Keratinocyte (primary cell): ENCODE results near the gene DDR2.

Experiments
- EZH2 ChIP-seq: IDR thresholded peaks from one replicate; pipeline ENCODE4 v1.6.1; 2012; ENCODE audit warnings: inconsistent platforms, mild to moderate bottlenecking, low read length, moderate library complexity
- TF ChIP-seq, protein P1 (sequence below), 3 experiments: IDR thresholded peaks in 1 of 3; conservative IDR thresholded peaks in 1 of 3; optimal IDR thresholded peaks in 1 of 3; 2 replicates in 2 of 3; 3 replicates in 1 of 3; pipeline versions ENCODE3 to v1.5.1; 2011; ENCODE audit warnings: low read length in 3 of 3, mild to moderate bottlenecking in 3 of 3, moderate library complexity in 2 of 3, control low read depth in 1 of 3, inconsistent platforms in 1 of 3; ENCODE audit not compliant: insufficient read depth in 2 of 3; ENCODE audit errors: extremely low read depth in 1 of 3

DNA sequence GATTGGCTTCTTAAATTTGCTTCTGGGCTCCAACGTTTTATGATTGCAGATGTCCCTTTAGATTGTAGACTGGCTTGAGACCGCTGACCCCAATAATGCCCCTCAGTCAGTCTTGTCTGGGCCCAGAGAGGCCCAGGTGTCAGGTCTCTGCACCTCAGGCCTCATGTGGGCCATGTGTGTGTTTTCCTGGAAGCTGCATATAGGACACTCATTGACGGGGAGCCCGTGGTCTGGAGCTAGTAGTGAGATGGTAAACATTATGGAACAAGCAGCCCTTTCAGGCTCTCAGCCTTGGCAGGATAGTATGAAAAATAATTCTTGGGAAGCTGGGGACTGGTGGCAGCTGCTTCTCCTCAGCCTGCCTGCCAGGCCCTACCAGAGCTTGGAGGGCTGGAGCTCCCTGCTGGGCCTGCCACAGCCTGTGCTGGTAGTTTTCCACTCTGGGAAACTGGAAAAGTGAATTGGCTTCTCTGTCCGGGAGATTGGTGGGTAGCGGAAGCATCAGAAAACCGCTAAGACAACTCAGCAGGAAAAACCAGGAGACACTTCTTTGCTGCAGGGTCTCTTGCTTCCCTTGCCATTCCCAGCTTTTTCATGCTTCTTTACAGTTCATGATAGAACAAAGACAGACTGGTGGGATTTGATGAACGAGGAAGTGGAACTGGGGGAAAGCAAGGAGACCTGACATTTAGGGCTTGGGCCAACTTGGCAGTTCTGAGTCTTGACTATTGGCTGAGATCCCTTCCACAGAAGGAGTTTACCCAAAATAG lies 100.5 kb downstream of the DDR2 start:
- TF ChIP-seq, protein P1, sequence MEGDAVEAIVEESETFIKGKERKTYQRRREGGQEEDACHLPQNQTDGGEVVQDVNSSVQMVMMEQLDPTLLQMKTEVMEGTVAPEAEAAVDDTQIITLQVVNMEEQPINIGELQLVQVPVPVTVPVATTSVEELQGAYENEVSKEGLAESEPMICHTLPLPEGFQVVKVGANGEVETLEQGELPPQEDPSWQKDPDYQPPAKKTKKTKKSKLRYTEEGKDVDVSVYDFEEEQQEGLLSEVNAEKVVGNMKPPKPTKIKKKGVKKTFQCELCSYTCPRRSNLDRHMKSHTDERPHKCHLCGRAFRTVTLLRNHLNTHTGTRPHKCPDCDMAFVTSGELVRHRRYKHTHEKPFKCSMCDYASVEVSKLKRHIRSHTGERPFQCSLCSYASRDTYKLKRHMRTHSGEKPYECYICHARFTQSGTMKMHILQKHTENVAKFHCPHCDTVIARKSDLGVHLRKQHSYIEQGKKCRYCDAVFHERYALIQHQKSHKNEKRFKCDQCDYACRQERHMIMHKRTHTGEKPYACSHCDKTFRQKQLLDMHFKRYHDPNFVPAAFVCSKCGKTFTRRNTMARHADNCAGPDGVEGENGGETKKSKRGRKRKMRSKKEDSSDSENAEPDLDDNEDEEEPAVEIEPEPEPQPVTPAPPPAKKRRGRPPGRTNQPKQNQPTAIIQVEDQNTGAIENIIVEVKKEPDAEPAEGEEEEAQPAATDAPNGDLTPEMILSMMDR (optimal IDR thresholded peaks at IDR 0.05 in 1 of 3, IDR thresholded peaks at IDR 0.05 in 1 of 3, conservative IDR thresholded peaks at IDR 0.05 in 1 of 3; ENCODE audit: extremely low read depth in 1 of 3, insufficient read depth in 2 of 3, low read length in 3 of 3), result no peak
- TF ChIP-seq EZH2, result no peak
